CD4-positive, CD25-positive, alpha-beta regulatory T cell (primary cell): ENCODE results near the gene KLHDC8A. TPM values are rescaled to one million over a fixed set of nuclear protein-coding genes. Genes with fewer than 3 reads are reported as not detected.

Source experiments
- polyA plus RNA-seq, 4 donors: library from polyadenylated mRNA; unstranded; fragments of 300-500 nt; fragmentation: Illumina TruSeq; gene quantifications; one replicate each; pipeline ENCODE4 v1.2.3, GENCODE V29; 2021
- total RNA-seq: library from RNA; stranded (reverse); gene quantifications from one replicate; pipeline ENCODE4 v1.2.3, GENCODE V29; 2022

The KLHDC8A gene
- total and polyA plus RNA-seq, 5 donors from 2014 or later = 0.06 TPM; not detected in 4

Other genes with a start within 250 kb of the KLHDC8A start
- 18.5 TPM for gene RBBP5, start 234.9 kb downstream of the KLHDC8A start, total RNA-seq
- gene RBBP5, start 234.9 kb downstream of the KLHDC8A start, polyA plus RNA-seq = 10 to 100 TPM; 19.9 to 26.5 (median 23.6) TPM
- 15.7 TPM for gene DSTYK, start 145.2 kb downstream of the KLHDC8A start, total RNA-seq
- gene DSTYK, start 145.2 kb downstream of the KLHDC8A start, polyA plus RNA-seq = 1 to 10 TPM; 3.2 to 5.9 (median 5.1) TPM
- 1.8 TPM for gene TMCC2, start 129.0 kb downstream of the KLHDC8A start, total RNA-seq
- under 1 TPM; 0.22 to 0.37 (median 0.28) TPM for gene TMCC2, start 129.0 kb downstream of the KLHDC8A start, polyA plus RNA-seq
- 9.9 TPM for gene NUAK2, start 35.2 kb downstream of the KLHDC8A start, total RNA-seq
- gene NUAK2, start 35.2 kb downstream of the KLHDC8A start, polyA plus RNA-seq = 10 to 100 TPM; 13.2 to 41.3 (median 25.4) TPM
- gene LEMD1, start 65.1 kb upstream of the KLHDC8A start, total RNA-seq = not detected
- gene LEMD1, start 65.1 kb upstream of the KLHDC8A start, polyA plus RNA-seq = not detected
- 0.15 TPM for gene BLACAT1, start 99.1 kb upstream of the KLHDC8A start, total RNA-seq
- gene BLACAT1, start 99.1 kb upstream of the KLHDC8A start, polyA plus RNA-seq = not detected
- 0.49 TPM for gene CDK18, start 147.7 kb upstream of the KLHDC8A start, total RNA-seq
- not detected for gene CDK18, start 147.7 kb upstream of the KLHDC8A start, polyA plus RNA-seq